ENCODE data around the gene HOOK1. TPM values are rescaled to one million over a fixed set of nuclear protein-coding genes. Genes with fewer than 3 reads are reported as not detected.

Gene HOOK1
- total RNA-seq, 1 experiment from 2014 or later: 33.8 TPM

DNA sequence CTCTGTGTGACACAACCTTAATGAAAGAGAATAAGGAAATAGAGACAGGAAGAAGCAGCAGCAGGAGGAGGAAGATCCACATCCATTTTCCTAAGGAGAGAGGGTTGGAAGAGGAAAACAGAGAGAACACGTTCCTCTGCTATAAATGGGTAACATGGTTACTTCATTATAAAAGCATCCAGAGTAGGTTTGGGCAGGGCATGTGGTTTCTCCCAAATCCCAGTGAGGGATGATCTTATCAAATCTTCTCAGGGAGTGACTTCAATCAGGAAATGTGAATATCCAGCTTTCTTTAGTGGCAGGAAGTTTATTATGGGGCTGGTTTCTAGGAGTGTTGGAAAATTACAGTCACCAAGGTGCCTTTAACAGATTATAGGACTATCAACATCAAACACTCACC lies 100.8 kb downstream of the HOOK1 start:
- Mint-ChIP-seq H3K9me3 (peaks cover 4% of the 10 kb centered on the region; the same call in 1 of the 2 replicates), H3K36me3 (no peaks in the 10 kb centered on the region), H3K4me3 (no peak overlapping the region), H3K27ac (no peak overlapping the region), H3K4me1 (no peaks in the 10 kb centered on the region), H3K27me3 (ENCODE audit: low read depth) (no peaks in the 10 kb centered on the region; the same call in 1 of the 2 replicates)
- DNase-seq (ENCODE audit: low spot score): no peak
- TF ChIP-seq NFATC4 (CRISPR knock-in tag; IDR thresholded peaks at IDR 0.05) (no peak), NFE2L1 (CRISPR knock-in tag; IDR thresholded peaks at IDR 0.05) (no peak), ZNF121 (CRISPR knock-in tag; IDR thresholded peaks at IDR 0.05) (no peak), OVOL2 (CRISPR knock-in tag; IDR thresholded peaks at IDR 0.05; ENCODE audit: borderline replicate concordance) (no peak), ESRRA (CRISPR knock-in tag; IDR thresholded peaks at IDR 0.05; ENCODE audit: borderline replicate concordance) (no peak), ATF1 (CRISPR knock-in tag; IDR thresholded peaks at IDR 0.05) (no peak)
- TF ChIP-seq, protein P1, sequence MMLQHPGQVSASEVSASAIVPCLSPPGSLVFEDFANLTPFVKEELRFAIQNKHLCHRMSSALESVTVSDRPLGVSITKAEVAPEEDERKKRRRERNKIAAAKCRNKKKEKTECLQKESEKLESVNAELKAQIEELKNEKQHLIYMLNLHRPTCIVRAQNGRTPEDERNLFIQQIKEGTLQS (CRISPR knock-in tag; conservative IDR thresholded peaks at IDR 0.05): no peak
- ChIA-PET POLR2A (no interaction called here), CTCF (no interaction called here)
- ATAC-seq: no peak

DNA sequence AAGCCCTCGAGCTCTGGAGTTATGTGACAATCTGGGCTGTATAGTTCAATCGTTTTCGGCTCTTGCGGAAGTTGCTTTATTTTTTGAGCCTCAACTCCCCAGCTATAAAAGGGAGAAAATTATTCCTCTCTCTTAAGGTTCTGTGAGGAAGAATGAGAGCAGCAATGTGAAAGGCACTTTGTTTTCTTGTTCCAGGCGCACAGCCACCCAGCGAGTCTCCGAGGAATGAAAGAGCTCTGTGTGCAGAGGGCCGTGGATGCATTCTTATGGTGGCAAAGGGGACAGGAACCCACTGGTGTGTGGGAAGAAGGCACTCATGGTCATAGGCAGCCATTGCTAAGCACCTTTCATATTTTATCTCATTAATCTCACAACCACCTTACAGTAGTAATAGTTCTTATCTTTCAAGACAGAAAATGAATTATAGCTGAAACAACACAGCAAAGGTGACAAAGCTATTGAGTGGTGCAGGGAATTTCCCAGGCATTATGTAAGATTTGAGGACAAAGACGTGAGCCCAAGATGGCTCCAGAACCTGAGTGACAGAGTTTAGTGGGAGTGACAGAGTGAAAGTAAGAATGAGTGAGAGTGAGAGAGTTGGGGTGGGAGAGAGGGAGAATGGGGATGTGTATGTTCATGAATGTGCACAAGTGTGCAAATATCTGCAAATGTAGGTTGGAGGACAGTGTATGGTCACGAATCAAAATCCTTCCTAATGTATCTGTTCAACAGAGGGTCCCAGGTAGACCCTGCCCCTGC lies 102.5 kb downstream of the HOOK1 start:
- POLR2A ChIA-PET: no interaction called here

More for the DNA sequence above, 102.5 kb downstream of the HOOK1 start:
- H3K4me1 Mint-ChIP-seq: no peaks in the 10 kb centered on the region
- no peak overlapping the region for H3K27ac Mint-ChIP-seq
- TF ChIP-seq, protein P2, sequence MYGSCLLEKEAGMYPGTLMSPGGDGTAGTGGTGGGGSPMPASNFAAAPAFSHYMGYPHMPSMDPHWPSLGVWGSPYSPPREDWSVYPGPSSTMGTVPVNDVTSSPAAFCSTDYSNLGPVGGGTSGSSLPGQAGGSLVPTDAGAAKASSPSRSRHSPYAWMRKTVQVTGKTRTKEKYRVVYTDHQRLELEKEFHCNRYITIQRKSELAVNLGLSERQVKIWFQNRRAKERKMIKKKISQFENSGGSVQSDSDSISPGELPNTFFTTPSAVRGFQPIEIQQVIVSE (CRISPR knock-in tag; IDR thresholded peaks at IDR 0.05; ENCODE audit: borderline replicate concordance): no peak
- TF ChIP-seq CBFB (CRISPR knock-in tag; IDR thresholded peaks at IDR 0.05; ENCODE audit: low read depth) (no peak), NR1H2 (CRISPR knock-in tag; IDR thresholded peaks at IDR 0.05) (no peak), ESRRA (CRISPR knock-in tag; IDR thresholded peaks at IDR 0.05; ENCODE audit: borderline replicate concordance) (no peak), GABPB1 (CRISPR knock-in tag; IDR thresholded peaks at IDR 0.05) (no peak), JUN (CRISPR knock-in tag; IDR thresholded peaks at IDR 0.05) (no peak), NR3C1 (CRISPR knock-in tag; conservative IDR thresholded peaks at IDR 0.05; ENCODE audit: low read depth) (no peak), MYBL2 (CRISPR knock-in tag; IDR thresholded peaks at IDR 0.05) (no peak)
- TF ChIP-seq, protein P3, sequence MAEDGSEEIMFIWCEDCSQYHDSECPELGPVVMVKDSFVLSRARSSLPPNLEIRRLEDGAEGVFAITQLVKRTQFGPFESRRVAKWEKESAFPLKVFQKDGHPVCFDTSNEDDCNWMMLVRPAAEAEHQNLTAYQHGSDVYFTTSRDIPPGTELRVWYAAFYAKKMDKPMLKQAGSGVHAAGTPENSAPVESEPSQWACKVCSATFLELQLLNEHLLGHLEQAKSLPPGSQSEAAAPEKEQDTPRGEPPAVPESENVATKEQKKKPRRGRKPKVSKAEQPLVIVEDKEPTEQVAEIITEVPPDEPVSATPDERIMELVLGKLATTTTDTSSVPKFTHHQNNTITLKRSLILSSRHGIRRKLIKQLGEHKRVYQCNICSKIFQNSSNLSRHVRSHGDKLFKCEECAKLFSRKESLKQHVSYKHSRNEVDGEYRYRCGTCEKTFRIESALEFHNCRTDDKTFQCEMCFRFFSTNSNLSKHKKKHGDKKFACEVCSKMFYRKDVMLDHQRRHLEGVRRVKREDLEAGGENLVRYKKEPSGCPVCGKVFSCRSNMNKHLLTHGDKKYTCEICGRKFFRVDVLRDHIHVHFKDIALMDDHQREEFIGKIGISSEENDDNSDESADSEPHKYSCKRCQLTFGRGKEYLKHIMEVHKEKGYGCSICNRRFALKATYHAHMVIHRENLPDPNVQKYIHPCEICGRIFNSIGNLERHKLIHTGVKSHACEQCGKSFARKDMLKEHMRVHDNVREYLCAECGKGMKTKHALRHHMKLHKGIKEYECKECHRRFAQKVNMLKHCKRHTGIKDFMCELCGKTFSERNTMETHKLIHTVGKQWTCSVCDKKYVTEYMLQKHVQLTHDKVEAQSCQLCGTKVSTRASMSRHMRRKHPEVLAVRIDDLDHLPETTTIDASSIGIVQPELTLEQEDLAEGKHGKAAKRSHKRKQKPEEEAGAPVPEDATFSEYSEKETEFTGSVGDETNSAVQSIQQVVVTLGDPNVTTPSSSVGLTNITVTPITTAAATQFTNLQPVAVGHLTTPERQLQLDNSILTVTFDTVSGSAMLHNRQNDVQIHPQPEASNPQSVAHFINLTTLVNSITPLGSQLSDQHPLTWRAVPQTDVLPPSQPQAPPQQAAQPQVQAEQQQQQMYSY (CRISPR knock-in tag; IDR thresholded peaks at IDR 0.05): no peak
- TF ChIP-seq, protein P4, sequence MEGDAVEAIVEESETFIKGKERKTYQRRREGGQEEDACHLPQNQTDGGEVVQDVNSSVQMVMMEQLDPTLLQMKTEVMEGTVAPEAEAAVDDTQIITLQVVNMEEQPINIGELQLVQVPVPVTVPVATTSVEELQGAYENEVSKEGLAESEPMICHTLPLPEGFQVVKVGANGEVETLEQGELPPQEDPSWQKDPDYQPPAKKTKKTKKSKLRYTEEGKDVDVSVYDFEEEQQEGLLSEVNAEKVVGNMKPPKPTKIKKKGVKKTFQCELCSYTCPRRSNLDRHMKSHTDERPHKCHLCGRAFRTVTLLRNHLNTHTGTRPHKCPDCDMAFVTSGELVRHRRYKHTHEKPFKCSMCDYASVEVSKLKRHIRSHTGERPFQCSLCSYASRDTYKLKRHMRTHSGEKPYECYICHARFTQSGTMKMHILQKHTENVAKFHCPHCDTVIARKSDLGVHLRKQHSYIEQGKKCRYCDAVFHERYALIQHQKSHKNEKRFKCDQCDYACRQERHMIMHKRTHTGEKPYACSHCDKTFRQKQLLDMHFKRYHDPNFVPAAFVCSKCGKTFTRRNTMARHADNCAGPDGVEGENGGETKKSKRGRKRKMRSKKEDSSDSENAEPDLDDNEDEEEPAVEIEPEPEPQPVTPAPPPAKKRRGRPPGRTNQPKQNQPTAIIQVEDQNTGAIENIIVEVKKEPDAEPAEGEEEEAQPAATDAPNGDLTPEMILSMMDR (IDR thresholded peaks at IDR 0.05): no peak
- TF ChIP-seq, protein P5, sequence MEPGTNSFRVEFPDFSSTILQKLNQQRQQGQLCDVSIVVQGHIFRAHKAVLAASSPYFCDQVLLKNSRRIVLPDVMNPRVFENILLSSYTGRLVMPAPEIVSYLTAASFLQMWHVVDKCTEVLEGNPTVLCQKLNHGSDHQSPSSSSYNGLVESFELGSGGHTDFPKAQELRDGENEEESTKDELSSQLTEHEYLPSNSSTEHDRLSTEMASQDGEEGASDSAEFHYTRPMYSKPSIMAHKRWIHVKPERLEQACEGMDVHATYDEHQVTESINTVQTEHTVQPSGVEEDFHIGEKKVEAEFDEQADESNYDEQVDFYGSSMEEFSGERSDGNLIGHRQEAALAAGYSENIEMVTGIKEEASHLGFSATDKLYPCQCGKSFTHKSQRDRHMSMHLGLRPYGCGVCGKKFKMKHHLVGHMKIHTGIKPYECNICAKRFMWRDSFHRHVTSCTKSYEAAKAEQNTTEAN (CRISPR knock-in tag; IDR thresholded peaks at IDR 0.05): no peak
- TF ChIP-seq, protein P6, sequence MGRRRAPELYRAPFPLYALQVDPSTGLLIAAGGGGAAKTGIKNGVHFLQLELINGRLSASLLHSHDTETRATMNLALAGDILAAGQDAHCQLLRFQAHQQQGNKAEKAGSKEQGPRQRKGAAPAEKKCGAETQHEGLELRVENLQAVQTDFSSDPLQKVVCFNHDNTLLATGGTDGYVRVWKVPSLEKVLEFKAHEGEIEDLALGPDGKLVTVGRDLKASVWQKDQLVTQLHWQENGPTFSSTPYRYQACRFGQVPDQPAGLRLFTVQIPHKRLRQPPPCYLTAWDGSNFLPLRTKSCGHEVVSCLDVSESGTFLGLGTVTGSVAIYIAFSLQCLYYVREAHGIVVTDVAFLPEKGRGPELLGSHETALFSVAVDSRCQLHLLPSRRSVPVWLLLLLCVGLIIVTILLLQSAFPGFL (CRISPR knock-in tag; IDR thresholded peaks at IDR 0.05; ENCODE audit: borderline replicate concordance): no peak
- CTCF ChIA-PET: interaction anchor here (1.1 to 1.5 kb wide), 2 partner anchors 30 to 54 kb away, joined by 3 to 4 read pairs; no protein-coding TSS in a partner anchor
- H3K27me3 Mint-ChIP-seq (ENCODE audit: low read depth): no peaks in the 10 kb centered on the region; the same call in 1 of the 2 replicates
- ATAC-seq (no peak), DNase-seq (ENCODE audit: low spot score) (no peak)
- no peak overlapping the region for H3K4me3 Mint-ChIP-seq
- peaks cover 4% of the 10 kb centered on the region; the same call in 1 of the 2 replicates for H3K9me3 Mint-ChIP-seq
- no peaks in the 10 kb centered on the region for H3K36me3 Mint-ChIP-seq
